ENCODE measurements around the gene TPBGL.

DNA sequence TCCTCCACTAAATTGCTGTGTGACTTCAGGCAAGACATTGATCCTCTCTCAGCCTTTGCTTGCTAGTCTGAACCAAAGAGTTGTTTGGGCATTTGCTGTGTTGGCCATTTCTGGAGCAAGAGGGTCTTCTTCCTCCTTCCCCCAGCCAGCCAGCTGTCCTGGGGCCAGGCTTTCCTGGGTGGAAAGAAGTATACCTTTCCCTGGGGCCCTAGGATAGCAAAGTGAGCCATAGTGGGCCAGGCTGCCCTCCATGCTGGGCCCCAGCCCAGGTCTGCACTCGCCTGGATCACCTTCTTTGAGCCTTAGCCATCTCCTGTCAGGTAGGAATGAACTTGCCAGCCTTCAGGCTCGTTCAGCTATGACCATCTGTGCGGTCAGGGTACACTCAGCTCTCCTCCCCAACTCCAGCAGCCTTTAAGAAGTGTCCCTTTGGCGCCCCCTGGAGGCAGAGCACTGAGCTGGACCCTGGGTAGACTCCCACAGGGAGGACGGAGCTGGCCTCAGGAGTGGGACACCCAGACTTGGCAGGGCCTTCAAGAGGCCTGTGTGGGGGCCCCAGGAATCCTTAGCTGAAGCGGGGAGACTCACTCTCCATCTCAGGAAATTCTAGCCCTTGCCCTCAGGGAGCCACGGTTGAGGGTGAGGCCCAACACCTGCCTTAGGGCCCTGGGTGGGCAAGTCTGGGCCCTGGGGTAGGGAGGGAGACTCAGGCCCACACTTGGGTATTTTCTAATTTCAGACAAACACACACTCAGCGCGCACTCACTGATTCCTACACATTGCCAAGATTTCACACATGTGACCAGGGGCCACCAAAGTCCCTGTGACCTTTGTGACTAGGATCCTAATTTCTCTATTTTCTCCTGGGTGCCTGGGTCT, 35.6 kb upstream of the TPBGL start:
- no peak for TF ChIP-seq POLR2A (IDR thresholded peaks at IDR 0.05)
- TF ChIP-seq, protein P1, sequence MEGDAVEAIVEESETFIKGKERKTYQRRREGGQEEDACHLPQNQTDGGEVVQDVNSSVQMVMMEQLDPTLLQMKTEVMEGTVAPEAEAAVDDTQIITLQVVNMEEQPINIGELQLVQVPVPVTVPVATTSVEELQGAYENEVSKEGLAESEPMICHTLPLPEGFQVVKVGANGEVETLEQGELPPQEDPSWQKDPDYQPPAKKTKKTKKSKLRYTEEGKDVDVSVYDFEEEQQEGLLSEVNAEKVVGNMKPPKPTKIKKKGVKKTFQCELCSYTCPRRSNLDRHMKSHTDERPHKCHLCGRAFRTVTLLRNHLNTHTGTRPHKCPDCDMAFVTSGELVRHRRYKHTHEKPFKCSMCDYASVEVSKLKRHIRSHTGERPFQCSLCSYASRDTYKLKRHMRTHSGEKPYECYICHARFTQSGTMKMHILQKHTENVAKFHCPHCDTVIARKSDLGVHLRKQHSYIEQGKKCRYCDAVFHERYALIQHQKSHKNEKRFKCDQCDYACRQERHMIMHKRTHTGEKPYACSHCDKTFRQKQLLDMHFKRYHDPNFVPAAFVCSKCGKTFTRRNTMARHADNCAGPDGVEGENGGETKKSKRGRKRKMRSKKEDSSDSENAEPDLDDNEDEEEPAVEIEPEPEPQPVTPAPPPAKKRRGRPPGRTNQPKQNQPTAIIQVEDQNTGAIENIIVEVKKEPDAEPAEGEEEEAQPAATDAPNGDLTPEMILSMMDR (IDR thresholded peaks at IDR 0.05): peak in 2 of 3 donors; percentile 32 to 58

Data from ovary (tissue), 3 donors.